Stimulated activated CD4-positive, alpha-beta T cell treated with anti-CD3 and anti-CD28 coated beads, Interleukin-1b, Interleukin-23, amount 100 ng/mL, for 4 hours (primary cell): Measurements from ENCODE around the gene TFF3.

Experiments
- DNase-seq, 2 donors: peaks; one replicate each; pipeline ENCODE4 v3.0.0-alpha.2; 2020; ENCODE audit warnings: low read depth in 2 of 2

TFF3 gene

GRCh38 chr21:42266971-42267556, 48.1 kb downstream of the TFF3 start:
- DNase-seq, result no peak

- no peak for DNase-seq
Observed at GRCh38 chr21:42265231-42265812, 49.9 kb downstream of the TFF3 start.

- no peak for DNase-seq
Observed at GRCh38 chr21:42264245-42265195, 50.7 kb downstream of the TFF3 start.

- DNase-seq, result no peak
Observed at GRCh38 chr21:42263591-42264131, 51.5 kb downstream of the TFF3 start.

GRCh38 chr21:42262831-42263231, 52.4 kb downstream of the TFF3 start:
- no peak for DNase-seq

- DNase-seq, result no peak
Observed at GRCh38 chr21:42261829-42262200, 53.4 kb downstream of the TFF3 start.
